Measurements from ENCODE around the gene SPNS3. TPM values are rescaled to one million over a fixed set of nuclear protein-coding genes. Genes with fewer than 3 reads are reported as not detected.

The SPNS3 gene, protein sequence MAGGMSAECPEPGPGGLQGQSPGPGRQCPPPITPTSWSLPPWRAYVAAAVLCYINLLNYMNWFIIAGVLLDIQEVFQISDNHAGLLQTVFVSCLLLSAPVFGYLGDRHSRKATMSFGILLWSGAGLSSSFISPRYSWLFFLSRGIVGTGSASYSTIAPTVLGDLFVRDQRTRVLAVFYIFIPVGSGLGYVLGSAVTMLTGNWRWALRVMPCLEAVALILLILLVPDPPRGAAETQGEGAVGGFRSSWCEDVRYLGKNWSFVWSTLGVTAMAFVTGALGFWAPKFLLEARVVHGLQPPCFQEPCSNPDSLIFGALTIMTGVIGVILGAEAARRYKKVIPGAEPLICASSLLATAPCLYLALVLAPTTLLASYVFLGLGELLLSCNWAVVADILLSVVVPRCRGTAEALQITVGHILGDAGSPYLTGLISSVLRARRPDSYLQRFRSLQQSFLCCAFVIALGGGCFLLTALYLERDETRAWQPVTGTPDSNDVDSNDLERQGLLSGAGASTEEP
- total RNA-seq (1 to 10 TPM; 1.1 to 4.7 (median 3.6) TPM), polyA plus RNA-seq (1 to 10 TPM; 2.8 to 7.2 (median 4.3) TPM)
- long read RNA-seq, donor 1 = 0 reads
- long read RNA-seq, donor 2 = 0 reads

GRCh38 chr17:4433515-4434031 is at the start of gene SPNS3:
SPNS3 (plus strand) TSS chr17:4433940; CDS start chr17:4433968, 28 bp downstream.
- Histone ChIP-seq H3K27ac (peak within 1 kb of the TSS in 3 of 8 donors; percentile 38 to 57 (median 47)), H3K4me1 (peaks cover 0 to 55% (median 24%) of the 10 kb centered on the region in 6 donors), H3K9me3 (no peaks in the 10 kb centered on the region), H3K4me3 (peak within 1 kb of the TSS in 2 of 8 donors; percentile 7 to 52), H3K36me3 (no peaks in the 10 kb centered on the region), H3K27me3 (replicated peaks in 1 of 7) (no peaks in the 10 kb centered on the region)
- TF ChIP-seq POLR2A (IDR thresholded peaks at IDR 0.05) = no peak
- no peak for TF ChIP-seq POLR2AphosphoS5 (IDR thresholded peaks at IDR 0.05)
- TF ChIP-seq, protein P1, sequence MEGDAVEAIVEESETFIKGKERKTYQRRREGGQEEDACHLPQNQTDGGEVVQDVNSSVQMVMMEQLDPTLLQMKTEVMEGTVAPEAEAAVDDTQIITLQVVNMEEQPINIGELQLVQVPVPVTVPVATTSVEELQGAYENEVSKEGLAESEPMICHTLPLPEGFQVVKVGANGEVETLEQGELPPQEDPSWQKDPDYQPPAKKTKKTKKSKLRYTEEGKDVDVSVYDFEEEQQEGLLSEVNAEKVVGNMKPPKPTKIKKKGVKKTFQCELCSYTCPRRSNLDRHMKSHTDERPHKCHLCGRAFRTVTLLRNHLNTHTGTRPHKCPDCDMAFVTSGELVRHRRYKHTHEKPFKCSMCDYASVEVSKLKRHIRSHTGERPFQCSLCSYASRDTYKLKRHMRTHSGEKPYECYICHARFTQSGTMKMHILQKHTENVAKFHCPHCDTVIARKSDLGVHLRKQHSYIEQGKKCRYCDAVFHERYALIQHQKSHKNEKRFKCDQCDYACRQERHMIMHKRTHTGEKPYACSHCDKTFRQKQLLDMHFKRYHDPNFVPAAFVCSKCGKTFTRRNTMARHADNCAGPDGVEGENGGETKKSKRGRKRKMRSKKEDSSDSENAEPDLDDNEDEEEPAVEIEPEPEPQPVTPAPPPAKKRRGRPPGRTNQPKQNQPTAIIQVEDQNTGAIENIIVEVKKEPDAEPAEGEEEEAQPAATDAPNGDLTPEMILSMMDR (IDR thresholded peaks at IDR 0.05 in 8 of 11, conservative IDR thresholded peaks at IDR 0.05 in 3 of 11) = no peak
- peak; percentile 80 for DNase-seq
- WGBS, 5 donors = 12 to 23% (median 18%) methylated on average over 9 to 13 of the region's 13 CpGs
- intact Hi-C loops (cut with DNase I; ENCODE audit: low total_unique reads) = no loop called here

GRCh38 chr17:4386406-4386805 is 47.3 kb upstream of the SPNS3 start:
- no peak overlapping the region for H3K4me3 ChIP-seq
- H3K27ac ChIP-seq = no peak overlapping the region
- intact Hi-C loops (cut with DNase I; ENCODE audit: low total_unique reads) = no loop called here
- no peaks in the 10 kb centered on the region for H3K27me3 ChIP-seq (replicated peaks in 1 of 7)
- H3K4me1 ChIP-seq = peaks cover 0 to 6% (median 0%) of the 10 kb centered on the region in 6 donors
- no peak for DNase-seq
- 80 to 97% (median 92%) methylated on average over 2 of the region's 2 CpGs for WGBS, 5 donors
- TF ChIP-seq POLR2A (IDR thresholded peaks at IDR 0.05) (no peak), POLR2AphosphoS5 (IDR thresholded peaks at IDR 0.05) (no peak)
- TF ChIP-seq, protein P1 (IDR thresholded peaks at IDR 0.05 in 8 of 11, conservative IDR thresholded peaks at IDR 0.05 in 3 of 11) = no peak
- H3K36me3 ChIP-seq = no peaks in the 10 kb centered on the region
- H3K9me3 ChIP-seq = no peaks in the 10 kb centered on the region

DNA sequence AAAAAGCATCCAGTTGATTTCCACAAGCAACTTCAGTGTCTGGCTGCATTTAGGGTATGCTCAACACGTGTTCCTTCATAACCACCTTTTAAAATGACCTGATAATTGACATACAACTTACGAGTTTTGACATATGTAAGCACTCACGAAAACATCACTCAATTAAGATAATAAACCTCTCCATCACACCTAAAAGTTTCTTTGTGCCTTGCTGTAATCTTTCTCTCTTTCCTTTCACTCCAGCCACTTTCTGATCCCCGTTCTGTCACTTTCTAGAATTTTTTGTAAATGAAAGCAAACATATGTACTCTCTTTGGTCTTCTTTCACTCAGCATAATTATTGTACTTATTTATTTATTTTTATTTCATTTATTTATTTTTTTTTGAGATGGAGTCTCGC is 46.6 kb upstream of the SPNS3 start:
- no peaks in the 10 kb centered on the region for H3K27me3 ChIP-seq (replicated peaks in 1 of 7)
- no peak for TF ChIP-seq POLR2A (IDR thresholded peaks at IDR 0.05)
- TF ChIP-seq, protein P1 (IDR thresholded peaks at IDR 0.05 in 8 of 11, conservative IDR thresholded peaks at IDR 0.05 in 3 of 11) = no peak
- TF ChIP-seq POLR2AphosphoS5 (IDR thresholded peaks at IDR 0.05) = no peak
- no peaks in the 10 kb centered on the region for H3K36me3 ChIP-seq
- no peaks in the 10 kb centered on the region for H3K4me1 ChIP-seq
- 89 to 93% (median 91%) methylated on average over 5 of the region's 5 CpGs for WGBS, 5 donors
- no peak overlapping the region for H3K27ac ChIP-seq
- intact Hi-C loops (cut with DNase I; ENCODE audit: low total_unique reads) = no loop called here
- H3K9me3 ChIP-seq = no peaks in the 10 kb centered on the region
- DNase-seq = no peak
- H3K4me3 ChIP-seq = no peak overlapping the region

DNA sequence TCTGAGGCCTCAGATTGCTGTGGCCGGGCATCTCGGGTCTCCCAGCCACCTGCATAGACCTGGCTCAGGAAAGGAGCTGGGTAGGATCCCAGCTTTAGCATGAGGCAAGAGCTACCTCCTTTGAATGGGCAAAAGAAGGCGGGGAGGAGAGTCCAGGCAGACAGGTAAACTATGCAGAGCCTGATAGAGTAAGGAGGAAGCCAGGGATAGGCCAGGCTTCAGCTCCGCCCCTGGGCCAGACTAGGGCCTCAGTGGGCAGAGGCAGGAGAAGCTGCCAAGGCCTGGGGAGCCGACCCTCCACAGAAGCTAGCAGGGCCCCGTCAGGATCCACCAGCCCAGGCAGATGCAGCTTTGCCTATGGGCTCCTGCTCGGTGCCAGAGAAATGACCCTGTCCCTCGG is 44.7 kb upstream of the SPNS3 start:
- Histone ChIP-seq H3K4me1 (peaks cover 0 to 7% (median 2%) of the 10 kb centered on the region in 6 donors), H3K36me3 (no peaks in the 10 kb centered on the region), H3K27me3 (replicated peaks in 1 of 7) (no peaks in the 10 kb centered on the region), H3K9me3 (no peaks in the 10 kb centered on the region), H3K4me3 (no peak overlapping the region), H3K27ac (no peak overlapping the region)
- no peak for TF ChIP-seq POLR2AphosphoS5 (IDR thresholded peaks at IDR 0.05)
- TF ChIP-seq, protein P1 (IDR thresholded peaks at IDR 0.05 in 8 of 11, conservative IDR thresholded peaks at IDR 0.05 in 3 of 11) = no peak
- TF ChIP-seq POLR2A (IDR thresholded peaks at IDR 0.05) = no peak
- intact Hi-C loops (cut with DNase I; ENCODE audit: low total_unique reads) = no loop called here
- WGBS, 5 donors = 85 to 91% (median 86%) methylated on average over 7 to 8 of the region's 8 CpGs
- no peak for DNase-seq

All from spleen (tissue), 13 donors.